Pulmonary artery endothelial cell (primary cell): ENCODE data around the gene TLR10. TPM values are rescaled to one million over a fixed set of nuclear protein-coding genes. Genes with fewer than 3 reads are reported as not detected.
"Not testable (repeated sequence)": the region's sequence is repeated elsewhere in the genome, so short reads cannot be mapped to it uniquely, and the experiment has no call there.

Experiments
- DNase-seq: peaks from one replicate; pipeline ENCODE4 v3.0.0-alpha.2; 2011; ENCODE audit warnings: low read depth, low spot score
- total RNA-seq: library from RNA; depleted of rRNA; stranded (reverse); fragments of >200 nt; gene quantifications from 2 replicates; pipeline ENCODE4 v1.2.3, GENCODE V29; 2014

Gene TLR10
- total RNA-seq, 1 donor from 2014 or later = not detected

- no peak for DNase-seq
Observed at GRCh38 chr4:38768968-38769394, 13.8 kb downstream of the TLR10 start.

- not testable (repeated sequence) for DNase-seq
Observed at GRCh38 chr4:38766940-38767339, 15.8 kb downstream of the TLR10 start.

- DNase-seq = no peak
Observed at GRCh38 chr4:38765382-38765781, 17.4 kb downstream of the TLR10 start.

- no peak for DNase-seq
Observed at GRCh38 chr4:38764277-38764676, 18.5 kb downstream of the TLR10 start.

GRCh38 chr4:38762560-38762959 is 20.2 kb downstream of the TLR10 start:
- DNase-seq = no peak

GRCh38 chr4:38759790-38760122 is 23.0 kb downstream of the TLR10 start:
- DNase-seq = no peak

- no peak for DNase-seq
Observed at GRCh38 chr4:38759113-38759789, 23.5 kb downstream of the TLR10 start.

GRCh38 chr4:38757945-38758600 is 24.7 kb downstream of the TLR10 start:
- no peak for DNase-seq

GRCh38 chr4:38752941-38753806 is 29.6 kb downstream of the TLR10 start:
- no peak for DNase-seq

GRCh38 chr4:38752372-38752940 is 30.3 kb downstream of the TLR10 start:
- DNase-seq = no peak

- no peak for DNase-seq
Observed at GRCh38 chr4:38751341-38752010, 31.3 kb downstream of the TLR10 start.

GRCh38 chr4:38749336-38749735 is 33.5 kb downstream of the TLR10 start:
- DNase-seq = no peak

- no peak for DNase-seq
Observed at GRCh38 chr4:38747629-38748028, 35.2 kb downstream of the TLR10 start.

GRCh38 chr4:38745881-38746280 is 36.9 kb downstream of the TLR10 start:
- no peak for DNase-seq

GRCh38 chr4:38743866-38744265 is 38.9 kb downstream of the TLR10 start:
- no peak for DNase-seq

GRCh38 chr4:38740303-38740702 is 42.5 kb downstream of the TLR10 start:
- DNase-seq = no peak

- DNase-seq = no peak
Observed at GRCh38 chr4:38738940-38739803, 43.6 kb downstream of the TLR10 start.

- no peak for DNase-seq
Observed at GRCh38 chr4:38735870-38736269, 46.9 kb downstream of the TLR10 start.

GRCh38 chr4:38734911-38735310 is 47.9 kb downstream of the TLR10 start:
- DNase-seq = no peak

GRCh38 chr4:38734446-38734845 is 48.3 kb downstream of the TLR10 start:
- no peak for DNase-seq
